Breast epithelium (tissue), 4 donors: Measurements from ENCODE around the gene LRRC18. TPM values are rescaled to one million over a fixed set of nuclear protein-coding genes. Genes with fewer than 3 reads are reported as not detected.

Source experiments
- DNase-seq, 2 donors: peaks; one replicate each; pipeline ENCODE4 v3.0.0-alpha.2; 2019; ENCODE audit warnings: low spot score in 2 of 2
- H3K27ac ChIP-seq, 2 donors: fragments of 200-600 bp; sonication (generic) in 1 of 2; one replicate each; pipeline ENCODE4 v1.5.1; 2016 to 2019; ENCODE audit warnings: mild to moderate bottlenecking in 1 of 2
- H3K27me3 ChIP-seq, 2 donors: fragments of 200-600 bp; sonication (generic) in 1 of 2; one replicate each; pipeline versions ENCODE4 v1.5.1 to v1.6.0; 2017 to 2019; ENCODE audit warnings: control low read depth in 1 of 2, mild to moderate bottlenecking in 1 of 2
- H3K36me3 ChIP-seq: fragments of 200-600 bp; one replicate; pipeline ENCODE4 v1.5.1; 2019
- H3K4me1 ChIP-seq, 2 donors: fragments of 200-600 bp; sonication (generic); one replicate each; pipeline ENCODE4 v1.5.1; 2016 to 2019; ENCODE audit warnings: control low read depth in 1 of 2
- H3K4me3 ChIP-seq, 3 donors: fragments of 200-600 bp; sonication (generic); 1 replicate in 2 of 3; 2 replicates in 1 of 3; pipeline ENCODE4 v1.5.1; 2016 to 2019; ENCODE audit warnings: mild to moderate bottlenecking in 3 of 3, moderate library complexity in 2 of 3
- H3K9me3 ChIP-seq, 2 donors: fragments of 200-600 bp; sonication (generic) in 1 of 2; one replicate each; pipeline ENCODE4 v1.5.1; 2016 to 2019; ENCODE audit warnings: control low read depth in 1 of 2
- CTCF ChIP-seq, 3 donors: fragments of 450-650 bp; IDR thresholded peaks; one replicate each; pipeline ENCODE4 v1.5.1; 2016 to 2017; ENCODE audit warnings: antibody characterized with exemption in 3 of 3, mild to moderate bottlenecking in 3 of 3, moderate library complexity in 3 of 3
- POLR2A ChIP-seq: fragments of 450-650 bp; IDR thresholded peaks from one replicate; pipeline ENCODE4 v1.6.1; 2016; ENCODE audit warnings: antibody characterized with exemption, mild to moderate bottlenecking, moderate library complexity
- POLR2AphosphoS5 ChIP-seq, 3 donors: sonication (generic); formaldehyde crosslinking; IDR thresholded peaks; one replicate each; pipeline ENCODE4 v1.6.1; 2017; ENCODE audit warnings: antibody characterized with exemption in 3 of 3
- intact Hi-C: fragments of 100-400 bp; cut with DNase I; formaldehyde crosslinking; loops from one replicate; pipeline ENCODE4 v1.15.1; 2023; ENCODE audit warnings: low total_unique reads
- total RNA-seq, 3 donors: library from RNA; depleted of rRNA; stranded (reverse); fragments of >200 nt; gene quantifications; one replicate each; pipeline ENCODE4 v1.1.0, GENCODE V29; 2016

The LRRC18 gene
- total RNA-seq, 3 donors from 2014 or later, result not detected

GRCh38 chr10:48929413-48929990, 10.1 kb downstream of the LRRC18 start:
- Histone ChIP-seq H3K27me3 (no peaks in the 10 kb centered on the region), H3K4me3 (no peak overlapping the region), H3K9me3 (no peaks in the 10 kb centered on the region), H3K27ac (no peak overlapping the region), H3K36me3 (no peaks in the 10 kb centered on the region), H3K4me1 (no peaks in the 10 kb centered on the region)
- TF ChIP-seq CTCF (IDR thresholded peaks at IDR 0.05), result no peak
- no peak for TF ChIP-seq POLR2AphosphoS5 (IDR thresholded peaks at IDR 0.05)
- DNase-seq, result no peak
- intact Hi-C loops, result no loop called here

GRCh38 chr10:48926764-48927540, 12.7 kb downstream of the LRRC18 start:
- no peaks in the 10 kb centered on the region for H3K36me3 ChIP-seq
- no peaks in the 10 kb centered on the region for H3K27me3 ChIP-seq
- peak overlapping the region in 1 of 2 donors; percentile 32 for H3K27ac ChIP-seq
- TF ChIP-seq CTCF (IDR thresholded peaks at IDR 0.05) (no peak), POLR2A (no peak), POLR2AphosphoS5 (IDR thresholded peaks at IDR 0.05) (no peak)
- H3K4me3 ChIP-seq, result no peak overlapping the region
- no peaks in the 10 kb centered on the region for H3K9me3 ChIP-seq
- intact Hi-C loops, result no loop called here
- no peak for DNase-seq
- H3K4me1 ChIP-seq, result no peaks in the 10 kb centered on the region

- H3K4me3 ChIP-seq, result no peak overlapping the region
- no peak for TF ChIP-seq POLR2AphosphoS5 (IDR thresholded peaks at IDR 0.05)
- no peak for TF ChIP-seq POLR2A
- no peak for TF ChIP-seq CTCF (IDR thresholded peaks at IDR 0.05)
- intact Hi-C loops, result no loop called here
- H3K27ac ChIP-seq, result peak overlapping the region in 1 of 2 donors; percentile 7
- no peaks in the 10 kb centered on the region for H3K27me3 ChIP-seq
- no peaks in the 10 kb centered on the region for H3K4me1 ChIP-seq
- H3K36me3 ChIP-seq, result no peaks in the 10 kb centered on the region
- DNase-seq, result no peak
- no peaks in the 10 kb centered on the region for H3K9me3 ChIP-seq
These were observed 13.4 kb downstream of the LRRC18 start for GRCh38 chr10:48926255-48926654.

GRCh38 chr10:48924988-48925387, 14.7 kb downstream of the LRRC18 start:
- Histone ChIP-seq H3K27ac (no peak overlapping the region), H3K36me3 (no peaks in the 10 kb centered on the region), H3K27me3 (no peaks in the 10 kb centered on the region), H3K4me3 (no peak overlapping the region), H3K9me3 (no peaks in the 10 kb centered on the region), H3K4me1 (no peaks in the 10 kb centered on the region)
- TF ChIP-seq CTCF (IDR thresholded peaks at IDR 0.05), result no peak
- TF ChIP-seq POLR2A, result no peak
- no peak for TF ChIP-seq POLR2AphosphoS5 (IDR thresholded peaks at IDR 0.05)
- DNase-seq, result no peak
- intact Hi-C loops, result no loop called here

- TF ChIP-seq CTCF (IDR thresholded peaks at IDR 0.05) (no peak), POLR2AphosphoS5 (IDR thresholded peaks at IDR 0.05) (no peak), POLR2A (no peak)
- no peaks in the 10 kb centered on the region for H3K4me1 ChIP-seq
- no peaks in the 10 kb centered on the region for H3K36me3 ChIP-seq
- intact Hi-C loops, result no loop called here
- no peak for DNase-seq
- H3K27me3 ChIP-seq, result no peaks in the 10 kb centered on the region
- H3K27ac ChIP-seq, result no peak overlapping the region
- no peaks in the 10 kb centered on the region for H3K9me3 ChIP-seq
- H3K4me3 ChIP-seq, result no peak overlapping the region
These were observed 15.9 kb downstream of the LRRC18 start for GRCh38 chr10:48923748-48924147.
